Mesenchymal stem cell (in vitro differentiated cells and primary cell): ENCODE measurements around the gene PRR22.

Source experiments
- DNase-seq: peaks from one replicate; pipeline ENCODE4 v3.0.0-alpha.2; 2013
- H2AFZ ChIP-seq: one replicate; pipeline ENCODE4 v1.6.1; 2013; ENCODE audit warnings: low read depth, mild to moderate bottlenecking, control low read depth, inconsistent platforms, low read length, moderate library complexity
- H2AK5ac ChIP-seq: 2 replicates; pipeline ENCODE4 v1.6.1; 2013; ENCODE audit warnings: low read length, moderate library complexity, mild to moderate bottlenecking, inconsistent platforms; ENCODE audit not compliant: severe bottlenecking
- H2BK120ac ChIP-seq: one replicate; pipeline ENCODE4 v1.6.1; 2013; ENCODE audit warnings: low read depth, mild to moderate bottlenecking, inconsistent platforms, low read length, moderate library complexity
- H2BK12ac ChIP-seq, 2 experiments: one replicate each; pipeline ENCODE4 v1.6.1; 2013; ENCODE audit warnings: inconsistent platforms in 2 of 2, low read length in 2 of 2, mild to moderate bottlenecking in 2 of 2, moderate library complexity in 2 of 2, control low read depth in 1 of 2
- H2BK15ac ChIP-seq: one replicate; pipeline ENCODE4 v1.6.1; 2013; ENCODE audit warnings: mild to moderate bottlenecking, low read depth, inconsistent platforms; ENCODE audit not compliant: poor library complexity, severe bottlenecking
- H2BK5ac ChIP-seq: 2 replicates; pipeline ENCODE4 v1.6.1; 2013; ENCODE audit warnings: low read depth, mild to moderate bottlenecking, low read length, control low read depth, inconsistent platforms; ENCODE audit not compliant: poor library complexity, severe bottlenecking
- H3K14ac ChIP-seq, 2 experiments: one replicate each; pipeline ENCODE4 v1.6.1; 2013; ENCODE audit warnings: inconsistent platforms in 2 of 2, low read length in 2 of 2, control low read depth in 1 of 2, mild to moderate bottlenecking in 1 of 2, moderate library complexity in 1 of 2
- H3K18ac ChIP-seq, 2 experiments: one replicate each; pipeline ENCODE4 v1.6.1; 2013; ENCODE audit warnings: inconsistent platforms in 2 of 2, low read length in 2 of 2, control low read depth in 1 of 2, low read depth in 1 of 2, mild to moderate bottlenecking in 1 of 2
- H3K23ac ChIP-seq, 2 experiments: one replicate each; pipeline ENCODE4 v1.6.1; 2013; ENCODE audit warnings: inconsistent platforms in 2 of 2, low read length in 2 of 2, mild to moderate bottlenecking in 2 of 2, moderate library complexity in 2 of 2, control low read depth in 1 of 2
- H3K27ac ChIP-seq: 2 replicates; pipeline ENCODE4 v1.5.1; 2013; ENCODE audit warnings: mild to moderate bottlenecking, moderate library complexity, low read length, control low read depth, inconsistent platforms; ENCODE audit not compliant: poor library complexity, severe bottlenecking
- H3K27me3 ChIP-seq, 2 experiments: 2 replicates each; pipeline versions ENCODE4 v1.6.1 to v1.7.0; 2013; ENCODE audit warnings: low read length in 2 of 2, mild to moderate bottlenecking in 2 of 2, moderate library complexity in 2 of 2, control low read depth in 1 of 2, inconsistent platforms in 1 of 2; ENCODE audit not compliant: control insufficient read depth in 1 of 2, insufficient read depth in 1 of 2
- H3K36me3 ChIP-seq, 2 experiments: 2 replicates each; pipeline versions ENCODE4 v1.6.1 to v1.7.0; 2013; ENCODE audit warnings: low read length in 2 of 2, control low read depth in 1 of 2, inconsistent platforms in 1 of 2, low read depth in 1 of 2, mild to moderate bottlenecking in 1 of 2; ENCODE audit not compliant: insufficient read depth in 2 of 2, control insufficient read depth in 1 of 2
- H3K4ac ChIP-seq, 2 experiments: one replicate each; pipeline ENCODE4 v1.6.1; 2013; ENCODE audit warnings: inconsistent platforms in 2 of 2, low read length in 2 of 2, mild to moderate bottlenecking in 2 of 2, moderate library complexity in 2 of 2, control low read depth in 1 of 2, low read depth in 1 of 2
- H3K4me1 ChIP-seq: 2 replicates; pipeline ENCODE4 v1.6.1; 2013; ENCODE audit warnings: low read depth, low read length, control low read depth; ENCODE audit not compliant: control insufficient read depth, insufficient read depth
- H3K4me2 ChIP-seq: 2 replicates; pipeline ENCODE4 v1.6.1; 2013; ENCODE audit warnings: low read length, mild to moderate bottlenecking, inconsistent platforms; ENCODE audit not compliant: poor library complexity, severe bottlenecking
- H3K4me3 ChIP-seq, 2 experiments: 2 replicates each; pipeline versions ENCODE4 v1.5.1 to v1.7.0; 2013; ENCODE audit warnings: low read length in 2 of 2, mild to moderate bottlenecking in 2 of 2, control low read depth in 1 of 2, low read depth in 1 of 2; ENCODE audit not compliant: insufficient read depth in 1 of 2
- H3K79me1 ChIP-seq: replicated peaks from 2 replicates; pipeline ENCODE4 v1.6.1; 2013; ENCODE audit warnings: mild to moderate bottlenecking, control low read depth, low read length, inconsistent platforms; ENCODE audit not compliant: poor library complexity, severe bottlenecking
- H3K9ac ChIP-seq: 2 replicates; pipeline ENCODE4 v1.7.0; 2013; ENCODE audit warnings: mild to moderate bottlenecking, low read length, moderate library complexity
- H3K9me3 ChIP-seq: 2 replicates; pipeline ENCODE4 v1.7.0; 2013; ENCODE audit warnings: mild to moderate bottlenecking, low read length; ENCODE audit not compliant: control insufficient read depth
- H4K8ac ChIP-seq: one replicate; pipeline ENCODE4 v1.6.1; 2013; ENCODE audit warnings: inconsistent platforms, mild to moderate bottlenecking, low read length, moderate library complexity
- H4K91ac ChIP-seq: one replicate; pipeline ENCODE4 v1.6.1; 2013; ENCODE audit warnings: mild to moderate bottlenecking, low read length, inconsistent platforms
- WGBS: methylation state at CpG from one replicate; pipeline ENCODE4 v1.1.7; 2013; ENCODE audit warnings: mixed read lengths; 5-methylcytosine and 5-hydroxymethylcytosine counted together

Gene PRR22

DNA sequence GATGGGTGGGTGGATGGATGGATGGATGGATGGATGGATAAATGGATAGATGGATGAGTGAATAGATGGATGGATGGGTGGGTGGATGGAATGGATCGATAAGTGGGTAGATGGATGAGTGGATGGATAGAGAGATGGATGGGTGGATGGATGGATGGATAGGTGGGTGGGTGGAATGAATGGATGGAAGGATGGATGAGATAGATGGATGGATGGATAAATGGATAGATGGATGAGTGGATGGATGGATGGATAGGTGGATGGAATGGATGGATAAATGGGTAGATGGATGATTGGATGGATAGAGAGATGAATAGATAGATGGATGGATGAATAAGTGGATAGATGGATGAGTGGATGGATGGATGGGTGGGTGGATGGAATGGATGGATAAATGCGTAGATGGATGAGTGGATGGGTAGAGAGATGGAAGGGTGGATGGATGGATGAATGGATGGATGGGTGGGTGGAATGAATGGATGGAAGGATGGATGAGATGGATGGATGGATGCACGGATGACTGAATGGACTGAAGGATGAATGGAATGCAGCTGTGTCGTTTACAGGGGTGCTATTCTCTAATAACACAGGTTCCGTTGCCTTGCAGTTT, 21.8 kb downstream of the PRR22 start:
- H3K14ac ChIP-seq, result no peak overlapping the region
- no peak overlapping the region for H2BK5ac ChIP-seq
- no peak overlapping the region for H3K18ac ChIP-seq
- H3K9ac ChIP-seq, result no peak overlapping the region
- no peak overlapping the region for H4K91ac ChIP-seq
- no peak overlapping the region for H4K8ac ChIP-seq
- DNase-seq, result no peak
- peaks cover 3% of the 10 kb centered on the region for H3K9me3 ChIP-seq
- H2AK5ac ChIP-seq, result no peak overlapping the region
- H3K79me1 ChIP-seq, result no peaks in the 10 kb centered on the region
- H3K36me3 ChIP-seq, result no peaks in the 10 kb centered on the region
- WGBS, result 84% methylated on average over 5 of the region's 5 CpGs
- no peak overlapping the region for H3K27ac ChIP-seq
- H2AFZ ChIP-seq, result no peak overlapping the region
- no peaks in the 10 kb centered on the region for H3K4me1 ChIP-seq
- H3K23ac ChIP-seq, result no peak overlapping the region
- H2BK12ac ChIP-seq, result no peak overlapping the region
- no peak overlapping the region for H3K4me2 ChIP-seq
- no peak overlapping the region for H3K4ac ChIP-seq
- H3K4me3 ChIP-seq, result no peak overlapping the region
- H2BK15ac ChIP-seq, result no peak overlapping the region
- H2BK120ac ChIP-seq, result no peak overlapping the region
- H3K27me3 ChIP-seq, result peaks cover 0 to 4% of the 10 kb centered on the region in 2 experiments

DNA sequence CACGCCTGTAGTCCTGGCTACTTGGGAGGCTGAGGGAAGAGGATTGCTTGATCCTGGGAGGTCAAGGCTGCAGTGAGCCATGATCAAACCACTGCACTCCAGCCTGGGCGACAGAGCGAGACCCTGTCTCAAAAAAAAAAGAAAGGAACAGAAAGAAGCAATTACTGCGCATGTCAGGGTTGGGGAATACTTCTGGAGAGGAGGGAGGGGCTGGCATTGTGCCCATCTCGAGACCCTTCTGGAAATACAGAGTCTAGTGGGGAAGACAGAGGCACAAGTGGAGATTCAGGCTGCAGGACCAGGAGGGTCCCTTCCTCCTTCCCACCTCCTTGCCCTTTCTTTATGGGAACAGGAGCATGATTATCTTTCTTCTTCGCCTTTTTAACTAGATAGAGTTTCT, 30.8 kb downstream of the PRR22 start:
- peaks cover 1% of the 10 kb centered on the region for H3K4me1 ChIP-seq
- no peak overlapping the region for H3K14ac ChIP-seq
- no peak overlapping the region for H2BK12ac ChIP-seq
- peaks cover 0 to 17% of the 10 kb centered on the region in 2 experiments for H3K27me3 ChIP-seq
- no peak overlapping the region for H2BK15ac ChIP-seq
- WGBS, result 85% methylated on average over 6 of the region's 6 CpGs
- no peak overlapping the region for H2BK120ac ChIP-seq
- no peak overlapping the region for H3K4me2 ChIP-seq
- no peak overlapping the region for H3K27ac ChIP-seq
- H3K4ac ChIP-seq, result no peak overlapping the region
- no peak overlapping the region for H2AFZ ChIP-seq
- H4K8ac ChIP-seq, result no peak overlapping the region
- no peak overlapping the region for H3K9ac ChIP-seq
- no peaks in the 10 kb centered on the region for H3K9me3 ChIP-seq
- H3K36me3 ChIP-seq, result no peaks in the 10 kb centered on the region
- no peak overlapping the region for H3K18ac ChIP-seq
- H4K91ac ChIP-seq, result no peak overlapping the region
- H2BK5ac ChIP-seq, result no peak overlapping the region
- no peak for DNase-seq
- no peak overlapping the region for H3K4me3 ChIP-seq
- H3K23ac ChIP-seq, result no peak overlapping the region
- H2AK5ac ChIP-seq, result no peak overlapping the region
- H3K79me1 ChIP-seq, result no peaks in the 10 kb centered on the region

DNA sequence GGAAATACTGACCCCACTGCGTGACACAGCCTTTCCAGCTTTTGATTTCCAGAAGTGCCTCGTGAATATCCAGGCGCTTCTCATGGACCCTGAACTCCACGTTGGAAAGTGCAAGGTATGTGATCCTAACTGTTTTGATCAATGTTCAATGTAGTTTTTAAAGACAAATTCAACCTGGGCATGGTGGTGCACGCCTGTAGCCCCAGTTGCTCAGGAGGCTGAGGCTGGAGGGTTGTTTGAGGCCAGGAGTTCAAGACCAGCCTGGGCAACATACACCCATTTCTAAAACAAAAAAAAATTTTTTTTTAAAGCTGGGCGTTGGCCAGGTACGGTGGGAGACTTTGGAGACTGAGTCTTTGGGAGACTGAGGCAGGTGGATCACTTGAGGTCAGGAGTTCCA, 32.8 kb downstream of the PRR22 start:
- no peak overlapping the region for H3K4me3 ChIP-seq
- no peak overlapping the region for H4K91ac ChIP-seq
- no peak for DNase-seq
- H3K14ac ChIP-seq, result no peak overlapping the region
- peaks cover 1% of the 10 kb centered on the region for H3K4me1 ChIP-seq
- WGBS, result 83% methylated on average over 6 of the region's 7 CpGs
- no peaks in the 10 kb centered on the region for H3K36me3 ChIP-seq
- no peak overlapping the region for H2BK15ac ChIP-seq
- H4K8ac ChIP-seq, result no peak overlapping the region
- no peak overlapping the region for H2BK5ac ChIP-seq
- H3K27me3 ChIP-seq, result peaks cover 0 to 22% of the 10 kb centered on the region in 2 experiments
- H2AK5ac ChIP-seq, result no peak overlapping the region
- no peak overlapping the region for H3K4ac ChIP-seq
- no peak overlapping the region for H3K9ac ChIP-seq
- no peak overlapping the region for H3K23ac ChIP-seq
- no peak overlapping the region for H3K4me2 ChIP-seq
- no peak overlapping the region for H3K18ac ChIP-seq
- no peak overlapping the region for H2AFZ ChIP-seq
- no peaks in the 10 kb centered on the region for H3K79me1 ChIP-seq
- H2BK12ac ChIP-seq, result no peak overlapping the region
- H2BK120ac ChIP-seq, result no peak overlapping the region
- H3K27ac ChIP-seq, result no peak overlapping the region
- no peaks in the 10 kb centered on the region for H3K9me3 ChIP-seq

DNA sequence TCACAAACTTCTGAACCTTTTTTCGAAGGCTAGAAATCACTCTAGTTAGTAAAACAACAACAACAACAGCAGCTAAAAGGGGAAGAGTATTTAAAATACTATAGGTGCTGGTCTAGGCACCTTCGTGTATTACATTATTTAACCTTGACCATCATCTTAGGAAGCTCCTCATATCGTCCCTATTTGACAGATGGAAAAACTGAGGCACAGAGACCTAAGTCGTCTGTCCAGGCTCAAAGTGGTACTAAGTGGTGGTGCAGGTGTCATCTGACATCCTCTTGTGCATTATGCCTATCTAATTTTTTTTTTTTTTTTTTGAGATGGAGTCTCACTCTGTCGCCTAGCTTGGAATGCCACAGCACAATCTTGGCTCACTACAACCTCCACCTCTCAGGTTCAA, 35.0 kb downstream of the PRR22 start:
- Histone ChIP-seq H2BK5ac (no peak overlapping the region), H3K79me1 (no peaks in the 10 kb centered on the region), H3K27ac (no peak overlapping the region), H3K4me2 (no peak overlapping the region), H3K4me3 (no peak overlapping the region), H3K9me3 (no peaks in the 10 kb centered on the region), H3K4me1 (peaks cover 2% of the 10 kb centered on the region), H3K4ac (no peak overlapping the region), H2BK15ac (no peak overlapping the region), H3K27me3 (peaks cover 5 to 30% of the 10 kb centered on the region in 2 experiments), H3K36me3 (no peaks in the 10 kb centered on the region), H3K14ac (no peak overlapping the region), H3K9ac (no peak overlapping the region), H3K18ac (no peak overlapping the region), H2AK5ac (no peak overlapping the region), H2AFZ (no peak overlapping the region), H2BK120ac (no peak overlapping the region), H4K91ac (no peak overlapping the region), H3K23ac (no peak overlapping the region), H2BK12ac (no peak overlapping the region), H4K8ac (no peak overlapping the region)
- 100% methylated on average over 2 of the region's 5 CpGs for WGBS
- no peak for DNase-seq
